ENCODE measurements around the gene TNIP2.

Gene TNIP2

GRCh38 chr4:2694691-2695090, 61.4 kb downstream of the TNIP2 start:
- no peak for TF ChIP-seq CTCF (IDR thresholded peaks at IDR 0.05)
- no peaks in the 10 kb centered on the region for H3K9me3 ChIP-seq
- no peaks in the 10 kb centered on the region for H3K4me1 ChIP-seq (ENCODE audit: control insufficient read depth in 1 of 2, insufficient read depth in 1 of 2, low read depth in 1 of 2, low read length in 1 of 2)
- H3K36me3 ChIP-seq = peaks cover 98% of the 10 kb centered on the region
- H3K27me3 ChIP-seq = no peaks in the 10 kb centered on the region
- no peak overlapping the region for H3K27ac ChIP-seq
- no peak overlapping the region for H3K4me3 ChIP-seq (ENCODE audit: low read depth in 1 of 2, low read length in 1 of 2)

GRCh38 chr4:2691952-2692435, 64.1 kb downstream of the TNIP2 start:
- H3K4me3 ChIP-seq (ENCODE audit: low read depth in 1 of 2, low read length in 1 of 2) = no peak overlapping the region
- TF ChIP-seq CTCF (IDR thresholded peaks at IDR 0.05) = no peak
- no peaks in the 10 kb centered on the region for H3K27me3 ChIP-seq
- H3K4me1 ChIP-seq (ENCODE audit: control insufficient read depth in 1 of 2, insufficient read depth in 1 of 2, low read depth in 1 of 2, low read length in 1 of 2) = no peaks in the 10 kb centered on the region
- no peaks in the 10 kb centered on the region for H3K9me3 ChIP-seq
- H3K36me3 ChIP-seq = peaks cover 98% of the 10 kb centered on the region
- H3K27ac ChIP-seq = no peak overlapping the region
